Measurements from ENCODE around the gene TMC3. TPM values are rescaled to one million over a fixed set of nuclear protein-coding genes. Genes with fewer than 3 reads are reported as not detected.

TMC3 gene
- total RNA-seq, 1 experiment from 2014 or later: not detected

- TF ChIP-seq CTCF (conservative IDR thresholded peaks at IDR 0.05) (no peak), EZH2 (IDR thresholded peaks at IDR 0.05; ENCODE audit: low read depth) (no peak)
- POLR2A ChIA-PET (ENCODE audit: unreplicated experiment): no interaction called here
- BruUV-seq (replicated peaks): no TSS peak
Measured at GRCh38 chr15:81407718-81408117, 33.7 kb upstream of the TMC3 start.

GRCh38 chr15:81407176-81407575, 33.2 kb upstream of the TMC3 start:
- intact Hi-C loops (cut with micrococcal nuclease; ENCODE audit: unreplicated experiment): no loop called here
- H4K20me1 ChIP-seq (ENCODE audit: insufficient read depth): no peaks in the 10 kb centered on the region
- H3K9me2 ChIP-seq (ENCODE audit: insufficient read depth): peaks cover 4% of the 10 kb centered on the region; the same call in 1 of the 2 replicates
- no peak for TF ChIP-seq CTCF (conservative IDR thresholded peaks at IDR 0.05)
- no peak for TF ChIP-seq EZH2 (IDR thresholded peaks at IDR 0.05; ENCODE audit: low read depth)
- H2AFZ ChIP-seq: no peak overlapping the region
- BruUV-seq (replicated peaks): no TSS peak
- no peak overlapping the region for H3K27ac ChIP-seq
- no peak for DNase-seq
- no peaks in the 10 kb centered on the region for H3K9me3 ChIP-seq (ENCODE audit: insufficient read depth, low read depth)
- H3F3A ChIP-seq (ENCODE audit: insufficient read depth, low read depth): no peaks in the 10 kb centered on the region
- peaks cover 15% of the 10 kb centered on the region; the same call in 1 of the 2 replicates for H3K27me3 ChIP-seq (ENCODE audit: insufficient read depth, low read depth)
- H3K4me3 ChIP-seq: no peak overlapping the region
- no peaks in the 10 kb centered on the region for H3K4me1 ChIP-seq (replicated peaks; ENCODE audit: insufficient read depth)
- no peaks in the 10 kb centered on the region for H3K79me2 ChIP-seq (ENCODE audit: low read depth)
- ChIA-PET CTCF (no interaction called here), POLR2A (ENCODE audit: unreplicated experiment) (no interaction called here)
- no peaks in the 10 kb centered on the region for H3K36me3 ChIP-seq (ENCODE audit: low read depth)
- no peak overlapping the region for H3K4me2 ChIP-seq

More at GRCh38 chr15:81407718-81408117, 33.7 kb upstream of the TMC3 start:
- Histone ChIP-seq H3K4me2 (no peak overlapping the region), H3K79me2 (ENCODE audit: low read depth) (no peaks in the 10 kb centered on the region), H3K27me3 (ENCODE audit: insufficient read depth, low read depth) (peaks cover 15% of the 10 kb centered on the region; the same call in 1 of the 2 replicates), H3K9me2 (ENCODE audit: insufficient read depth) (peaks cover 4% of the 10 kb centered on the region; the same call in 1 of the 2 replicates), H3K9me3 (ENCODE audit: insufficient read depth, low read depth) (no peaks in the 10 kb centered on the region), H3K27ac (no peak overlapping the region), H3K36me3 (ENCODE audit: low read depth) (no peaks in the 10 kb centered on the region), H3K4me3 (no peak overlapping the region), H2AFZ (no peak overlapping the region), H3K4me1 (replicated peaks; ENCODE audit: insufficient read depth) (no peaks in the 10 kb centered on the region), H4K20me1 (ENCODE audit: insufficient read depth) (no peaks in the 10 kb centered on the region), H3F3A (ENCODE audit: insufficient read depth, low read depth) (no peaks in the 10 kb centered on the region)
- intact Hi-C loops (cut with micrococcal nuclease; ENCODE audit: unreplicated experiment): no loop called here
- CTCF ChIA-PET: no interaction called here
- no peak for DNase-seq

- Histone ChIP-seq H3F3A (ENCODE audit: insufficient read depth, low read depth) (no peaks in the 10 kb centered on the region), H3K4me2 (no peak overlapping the region), H3K36me3 (ENCODE audit: low read depth) (no peaks in the 10 kb centered on the region), H3K27ac (no peak overlapping the region), H4K20me1 (ENCODE audit: insufficient read depth) (no peaks in the 10 kb centered on the region), H3K4me1 (replicated peaks; ENCODE audit: insufficient read depth) (no peaks in the 10 kb centered on the region), H3K79me2 (ENCODE audit: low read depth) (no peaks in the 10 kb centered on the region), H3K9me3 (ENCODE audit: insufficient read depth, low read depth) (no peaks in the 10 kb centered on the region), H3K4me3 (no peak overlapping the region), H2AFZ (no peak overlapping the region), H3K9me2 (ENCODE audit: insufficient read depth) (no peaks in the 10 kb centered on the region), H3K27me3 (ENCODE audit: insufficient read depth, low read depth) (peaks cover 34% of the 10 kb centered on the region; the same call in 1 of the 2 replicates)
- no TSS peak for BruUV-seq (replicated peaks)
- DNase-seq: no peak
- intact Hi-C loops (cut with micrococcal nuclease; ENCODE audit: unreplicated experiment): loop anchor here (1.0 kb wide), 1 partner anchor 125 kb away; no protein-coding TSS in a partner anchor
- ChIA-PET POLR2A (ENCODE audit: unreplicated experiment) (no interaction called here), CTCF (no interaction called here)
- peak; percentile 74 for TF ChIP-seq CTCF (conservative IDR thresholded peaks at IDR 0.05)
- no peak for TF ChIP-seq EZH2 (IDR thresholded peaks at IDR 0.05; ENCODE audit: low read depth)
Measured at GRCh38 chr15:81400640-81401236, 26.7 kb upstream of the TMC3 start.
